ENCODE results near the gene POM121L2. TPM values are rescaled to one million over a fixed set of nuclear protein-coding genes. Genes with fewer than 3 reads are reported as not detected.

POM121L2 gene
- total RNA-seq, 1 donor from 2014 or later: not detected

DNA sequence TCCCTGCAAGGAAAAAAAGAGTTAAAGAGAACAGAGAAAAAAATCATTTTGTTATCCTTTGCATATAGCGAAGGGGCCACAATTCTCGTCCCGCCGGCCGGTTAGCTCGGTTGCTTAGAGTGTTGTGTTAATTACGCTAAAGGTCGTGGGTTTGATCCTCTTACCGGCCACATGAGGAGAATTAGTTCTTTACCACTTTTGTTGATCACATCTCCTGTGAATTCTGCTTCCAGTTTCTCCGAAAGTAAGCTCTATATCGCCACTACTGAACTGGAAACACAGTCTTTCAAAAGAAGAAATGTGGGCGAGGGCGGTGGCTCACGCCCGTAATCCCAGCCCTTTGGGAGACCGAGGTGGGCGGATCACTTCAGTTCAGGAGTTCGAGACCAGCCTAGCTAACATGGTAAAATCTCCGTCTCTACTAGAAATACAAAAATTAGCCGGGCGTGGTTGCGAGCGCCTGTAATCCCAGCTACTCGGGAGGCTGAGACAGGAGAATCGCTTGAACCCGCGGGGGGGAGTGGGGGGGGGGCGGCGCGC is 51.2 kb downstream of the POM121L2 start:
- no peak for DNase-seq (ENCODE audit: low spot score)

DNA sequence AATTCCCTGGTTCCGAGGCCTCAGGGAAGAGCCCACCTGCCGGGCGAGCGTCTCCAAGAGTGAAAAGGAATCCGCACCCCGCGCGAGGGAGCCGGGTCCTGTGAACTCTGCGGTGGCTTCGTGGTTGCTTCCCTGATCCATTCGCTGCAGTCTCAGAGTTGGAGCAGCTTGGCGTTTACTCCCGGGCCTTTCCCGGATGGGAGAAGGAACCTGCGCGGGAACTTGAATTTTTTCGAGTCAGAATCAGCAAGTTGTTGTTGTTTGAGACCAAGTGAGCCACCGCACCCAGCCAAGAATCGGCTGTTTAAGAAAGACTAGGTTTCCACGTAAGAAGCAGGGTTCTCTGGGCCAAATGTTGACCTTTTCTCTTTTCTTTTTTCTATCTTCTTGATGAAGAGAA is 51.7 kb downstream of the POM121L2 start:
- DNase-seq (ENCODE audit: low spot score): no peak

Other genes with a start within 250 kb of the POM121L2 start
- gene PRSS16, start 64.6 kb downstream of the POM121L2 start, total RNA-seq: 0.19 TPM
- gene ZNF391, start 76.5 kb upstream of the POM121L2 start, total RNA-seq: 3.5 TPM
- 3.7 TPM for gene ZNF184, start 160.8 kb upstream of the POM121L2 start, total RNA-seq

Measured in mesenteric fat pad (tissue), 1 donor.